Stimulated activated CD4-positive, alpha-beta T cell treated with anti-CD3 and anti-CD28 coated beads, Interleukin-1b, Interleukin-23, amount 100 ng/mL, for 24 hours (primary cell): ENCODE measurements around the gene MRPS11.
A peak's percentile ranks its signal among the peaks of the same experiment; 100 is the strongest.
"Not testable (repeated sequence)": the region's sequence is repeated elsewhere in the genome, so short reads cannot be mapped to it uniquely, and the experiment has no call there.

Experiments used
- DNase-seq, 4 experiments: peaks; one replicate each; pipeline ENCODE4 v3.0.0-alpha.2; 2020; ENCODE audit warnings: low read depth in 4 of 4, low spot score in 1 of 4

Gene MRPS11

GRCh38 chr15:88454867-88455810 lies 12.4 kb upstream of the MRPS11 start:
- DNase-seq: peak in 2 of 4 experiments; percentile 13 to 18

GRCh38 chr15:88456733-88457132 lies 10.8 kb upstream of the MRPS11 start:
- no peak for DNase-seq

GRCh38 chr15:88463870-88464532 lies 3.5 kb upstream of the MRPS11 start:
- DNase-seq: no peak

GRCh38 chr15:88465633-88466224 lies 1.8 kb upstream of the MRPS11 start:
- DNase-seq: peak in 1 of 4 experiments; percentile 16

GRCh38 chr15:88467935-88468528 lies 524 bp downstream of the MRPS11 start:
- no peak for DNase-seq

- not testable (repeated sequence) for DNase-seq
Observed at GRCh38 chr15:88468721-88469120, 1.2 kb downstream of the MRPS11 start.

GRCh38 chr15:88469321-88469720 lies 1.8 kb downstream of the MRPS11 start:
- no peak for DNase-seq

GRCh38 chr15:88470625-88471372 lies 3.3 kb downstream of the MRPS11 start:
- DNase-seq: no peak

GRCh38 chr15:88472225-88472624 lies 4.7 kb downstream of the MRPS11 start:
- DNase-seq: no peak

GRCh38 chr15:88473661-88474293 lies 6.3 kb downstream of the MRPS11 start:
- not testable (repeated sequence) for DNase-seq

- DNase-seq: no peak
Observed at GRCh38 chr15:88476635-88477060, 9.1 kb downstream of the MRPS11 start.

GRCh38 chr15:88477126-88477525 lies 9.6 kb downstream of the MRPS11 start:
- no peak for DNase-seq

- DNase-seq: no peak
Observed at GRCh38 chr15:88477904-88478303, 10.4 kb downstream of the MRPS11 start.

GRCh38 chr15:88479169-88479568 lies 11.7 kb downstream of the MRPS11 start:
- DNase-seq: no peak

GRCh38 chr15:88480981-88481380 lies 13.5 kb downstream of the MRPS11 start:
- DNase-seq: no peak

- DNase-seq: no peak
Observed at GRCh38 chr15:88482263-88482662, 14.8 kb downstream of the MRPS11 start.

GRCh38 chr15:88484682-88485331 lies 17.3 kb downstream of the MRPS11 start:
- no peak for DNase-seq

GRCh38 chr15:88487178-88487795 lies 19.8 kb downstream of the MRPS11 start:
- DNase-seq: no peak

- DNase-seq: no peak
Observed at GRCh38 chr15:88487796-88488523, 20.5 kb downstream of the MRPS11 start.
